Upper lobe of left lung (tissue), 6 donors: ENCODE results near the gene ARRB1. TPM values are rescaled to one million over a fixed set of nuclear protein-coding genes. Genes with fewer than 3 reads are reported as not detected.
A peak's percentile ranks its signal among the peaks of the same experiment; 100 is the strongest.

Source experiments
- ATAC-seq, 2 donors: fragments of 200-7000 bp; cut with Tn5 transposase; one replicate each; pipeline ENCODE4 v1.9.1; 2022; ENCODE audit warnings: mild to moderate bottlenecking in 2 of 2, moderate library complexity in 2 of 2; ENCODE audit not compliant: low FRiP score in 2 of 2
- DNase-seq, 2 donors: peaks; one replicate each; pipeline ENCODE4 v3.0.0-alpha.2; 2019 to 2020
- H3K27ac ChIP-seq, 4 donors: fragments of 200-600 bp; sonication (generic); one replicate each; pipeline ENCODE4 v1.5.1; 2016 to 2019
- H3K27me3 ChIP-seq, 4 donors: fragments of 200-600 bp; sonication (generic); one replicate each; pipeline ENCODE4 v1.5.1; 2017 to 2019
- H3K36me3 ChIP-seq, 4 donors: fragments of 200-600 bp; sonication (generic); one replicate each; pipeline ENCODE4 v1.5.1; 2016 to 2019
- H3K4me1 ChIP-seq, 4 donors: fragments of 200-600 bp; sonication (generic); one replicate each; pipeline ENCODE4 v1.5.1; 2018 to 2019
- H3K4me3 ChIP-seq, 4 donors: fragments of 200-600 bp; sonication (generic); one replicate each; pipeline ENCODE4 v1.5.1; 2017 to 2019; ENCODE audit warnings: mild to moderate bottlenecking in 2 of 4, moderate library complexity in 1 of 4
- H3K9me3 ChIP-seq, 4 donors: fragments of 200-600 bp; sonication (generic); one replicate each; pipeline ENCODE4 v1.5.1; 2018 to 2019
- EP300 ChIP-seq, 4 donors: sonication (generic); formaldehyde crosslinking; IDR thresholded peaks; one replicate each; pipeline ENCODE4 v1.5.1; 2017; ENCODE audit warnings: antibody characterized with exemption in 4 of 4, control low read depth in 2 of 4
- POLR2A ChIP-seq, 4 donors: fragments of 450-650 bp; IDR thresholded peaks; one replicate each; pipeline ENCODE4 v1.5.1; 2016 to 2017; ENCODE audit warnings: antibody characterized with exemption in 4 of 4, mild to moderate bottlenecking in 2 of 4
- POLR2AphosphoS5 ChIP-seq, 2 donors: sonication (generic); formaldehyde crosslinking; IDR thresholded peaks; one replicate each; pipeline ENCODE4 v1.5.1; 2017; ENCODE audit warnings: antibody characterized with exemption in 2 of 2
- WGBS, 2 donors: methylation state at CpG; one replicate each; pipeline ENCODE4 v1.1.5; 2017 to 2018; 5-methylcytosine and 5-hydroxymethylcytosine counted together
- total RNA-seq, 6 donors: library from RNA; depleted of rRNA in 4 of 6; stranded (reverse); fragments of >200 nt in 4 of 6; gene quantifications; one replicate each; pipeline versions ENCODE4 v1.1.0 to v1.2.1, GENCODE V29; 2016 to 2021
- TF ChIP-seq, protein P1 (sequence below), 6 experiments: fragments of 450-650 bp in 4 of 6; fragments of 200-600 bp in 2 of 6; sonication (generic) in 2 of 6; IDR thresholded peaks; one replicate each; pipeline ENCODE4 v1.5.1; 2016 to 2019; ENCODE audit warnings: antibody characterized with exemption in 6 of 6
- donor health status: DM: no; HTN: no; CAD: no; lungs with moderate emphysema.
- donor health status: DM: no; HTN: yes; CAD: no; lungs with severe emphysema.

Gene ARRB1
- total RNA-seq, 6 donors from 2014 or later = 119 to 235 (median 170) TPM

GRCh38 chr11:75341612-75342011, 9.8 kb downstream of the ARRB1 start:
- TF ChIP-seq, protein P1, sequence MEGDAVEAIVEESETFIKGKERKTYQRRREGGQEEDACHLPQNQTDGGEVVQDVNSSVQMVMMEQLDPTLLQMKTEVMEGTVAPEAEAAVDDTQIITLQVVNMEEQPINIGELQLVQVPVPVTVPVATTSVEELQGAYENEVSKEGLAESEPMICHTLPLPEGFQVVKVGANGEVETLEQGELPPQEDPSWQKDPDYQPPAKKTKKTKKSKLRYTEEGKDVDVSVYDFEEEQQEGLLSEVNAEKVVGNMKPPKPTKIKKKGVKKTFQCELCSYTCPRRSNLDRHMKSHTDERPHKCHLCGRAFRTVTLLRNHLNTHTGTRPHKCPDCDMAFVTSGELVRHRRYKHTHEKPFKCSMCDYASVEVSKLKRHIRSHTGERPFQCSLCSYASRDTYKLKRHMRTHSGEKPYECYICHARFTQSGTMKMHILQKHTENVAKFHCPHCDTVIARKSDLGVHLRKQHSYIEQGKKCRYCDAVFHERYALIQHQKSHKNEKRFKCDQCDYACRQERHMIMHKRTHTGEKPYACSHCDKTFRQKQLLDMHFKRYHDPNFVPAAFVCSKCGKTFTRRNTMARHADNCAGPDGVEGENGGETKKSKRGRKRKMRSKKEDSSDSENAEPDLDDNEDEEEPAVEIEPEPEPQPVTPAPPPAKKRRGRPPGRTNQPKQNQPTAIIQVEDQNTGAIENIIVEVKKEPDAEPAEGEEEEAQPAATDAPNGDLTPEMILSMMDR (IDR thresholded peaks at IDR 0.05) = no peak
- TF ChIP-seq POLR2AphosphoS5 (IDR thresholded peaks at IDR 0.05) (no peak), POLR2A (IDR thresholded peaks at IDR 0.05) (no peak), EP300 (IDR thresholded peaks at IDR 0.05) (no peak)
- H3K9me3 ChIP-seq = no peaks in the 10 kb centered on the region
- peaks cover 0 to 5% (median 0%) of the 10 kb centered on the region in 4 donors for H3K36me3 ChIP-seq
- H3K4me1 ChIP-seq = peaks cover 98 to 100% (median 100%) of the 10 kb centered on the region in 4 donors
- peak overlapping the region; percentile 78 to 97 (median 96) for H3K27ac ChIP-seq
- WGBS, 2 donors = 23 to 28% methylated on average over 3 to 5 of the region's 5 CpGs
- peak in 1 of 2 donors; percentile 78 for DNase-seq
- H3K4me3 ChIP-seq = no peak overlapping the region
- peak in 1 of 2 donors; percentile 7 for ATAC-seq
- H3K27me3 ChIP-seq = no peaks in the 10 kb centered on the region

DNA sequence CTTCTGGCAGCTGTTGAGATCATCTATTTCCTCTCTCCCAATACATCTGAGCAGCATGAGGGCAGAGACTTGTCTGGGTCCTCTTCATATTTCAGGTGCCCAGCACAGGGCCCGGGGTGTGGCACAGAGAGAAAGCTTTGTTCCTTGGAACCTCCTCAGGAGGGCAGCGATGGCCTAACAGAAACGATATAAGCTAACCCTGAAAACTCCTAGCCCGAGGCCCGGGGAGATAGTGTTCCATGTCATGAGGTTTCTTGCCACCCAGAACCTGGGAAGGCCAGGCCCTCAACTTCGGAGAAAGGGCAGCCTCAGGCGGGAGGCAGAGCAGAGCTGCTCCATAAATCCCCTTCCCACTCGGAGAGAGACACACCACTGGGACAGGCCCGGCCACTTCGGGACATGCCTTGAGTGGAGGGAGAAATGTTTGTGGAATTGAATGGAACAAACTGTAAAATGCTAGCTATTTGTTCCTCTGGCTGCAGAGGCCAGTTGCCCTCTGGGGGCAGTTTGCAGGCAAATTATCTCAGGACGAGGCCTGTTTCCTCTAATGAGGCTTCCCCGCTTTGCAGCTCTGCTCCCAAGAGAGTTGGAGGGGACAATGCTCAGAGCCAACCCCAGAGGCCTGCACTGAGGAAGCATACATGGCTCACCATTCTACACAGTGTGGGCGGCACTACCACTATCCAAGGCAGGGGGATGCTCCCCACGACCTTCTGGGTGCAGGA, 11.6 kb downstream of the ARRB1 start:
- WGBS, 2 donors = 15% methylated on average over 12 to 14 of the region's 14 CpGs
- H3K27ac ChIP-seq = peak overlapping the region; percentile 78 to 97 (median 96)

GRCh38 chr11:75338516-75339208, 12.8 kb downstream of the ARRB1 start:
- no peaks in the 10 kb centered on the region for H3K27me3 ChIP-seq
- DNase-seq (no peak), ATAC-seq (no peak)
- H3K4me1 ChIP-seq = peaks cover 96 to 100% (median 98%) of the 10 kb centered on the region in 4 donors
- H3K27ac ChIP-seq = peak overlapping the region; percentile 78 to 97 (median 96)
- WGBS, 2 donors = 39 to 49% methylated on average over 6 to 8 of the region's 8 CpGs
- no peaks in the 10 kb centered on the region for H3K36me3 ChIP-seq
- TF ChIP-seq, protein P1 (IDR thresholded peaks at IDR 0.05) = no peak
- no peak for TF ChIP-seq EP300 (IDR thresholded peaks at IDR 0.05)
- TF ChIP-seq POLR2A (IDR thresholded peaks at IDR 0.05) = no peak
- TF ChIP-seq POLR2AphosphoS5 (IDR thresholded peaks at IDR 0.05) = no peak
- H3K4me3 ChIP-seq = no peak overlapping the region
- H3K9me3 ChIP-seq = no peaks in the 10 kb centered on the region

More for the DNA sequence above, 11.6 kb downstream of the ARRB1 start:
- H3K9me3 ChIP-seq = no peaks in the 10 kb centered on the region
- H3K4me3 ChIP-seq = peak overlapping the region in 1 of 4 donors; percentile 8
- TF ChIP-seq EP300 (IDR thresholded peaks at IDR 0.05) = no peak
- TF ChIP-seq POLR2AphosphoS5 (IDR thresholded peaks at IDR 0.05) = no peak
- TF ChIP-seq POLR2A (IDR thresholded peaks at IDR 0.05) = no peak
- TF ChIP-seq, protein P1 (IDR thresholded peaks at IDR 0.05) = peak in 2 of 6 experiments; percentile 7 to 10
- H3K4me1 ChIP-seq = peaks cover 96 to 100% (median 98%) of the 10 kb centered on the region in 4 donors
- no peaks in the 10 kb centered on the region for H3K36me3 ChIP-seq
- no peak for DNase-seq
- no peaks in the 10 kb centered on the region for H3K27me3 ChIP-seq
- ATAC-seq = peak in 1 of 2 donors; percentile 8

DNA sequence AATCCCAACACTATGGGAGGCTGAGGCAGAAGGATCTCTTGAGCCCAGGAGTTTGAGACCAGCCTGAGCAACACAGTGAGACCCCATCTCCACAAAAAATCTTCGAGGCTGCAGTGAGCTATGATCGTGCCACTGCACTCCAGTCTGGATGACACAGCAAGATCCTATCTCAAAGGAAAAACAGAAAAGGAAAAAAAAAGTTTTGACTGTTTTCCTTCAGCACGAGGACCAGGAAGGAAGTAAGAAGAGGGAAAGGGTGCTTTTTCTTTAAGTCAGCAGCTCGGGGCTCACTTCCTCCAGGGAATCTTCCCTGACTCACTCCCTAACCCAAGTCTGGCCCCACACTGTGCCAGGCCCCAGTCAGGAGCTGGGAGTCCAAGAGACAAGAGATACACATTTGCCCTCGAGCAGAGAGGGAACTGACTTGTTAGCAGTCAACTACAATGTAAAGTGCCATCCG, 14.2 kb downstream of the ARRB1 start:
- TF ChIP-seq POLR2A (IDR thresholded peaks at IDR 0.05) = peak in 1 of 4 donors; percentile 58
- peak in 1 of 2 donors; percentile 59 for TF ChIP-seq POLR2AphosphoS5 (IDR thresholded peaks at IDR 0.05)
- TF ChIP-seq, protein P1 (IDR thresholded peaks at IDR 0.05) = no peak
- Histone ChIP-seq H3K9me3 (no peaks in the 10 kb centered on the region), H3K27me3 (no peaks in the 10 kb centered on the region), H3K36me3 (no peaks in the 10 kb centered on the region), H3K4me1 (peaks cover 94 to 100% (median 98%) of the 10 kb centered on the region in 4 donors), H3K4me3 (no peak overlapping the region), H3K27ac (peak overlapping the region; percentile 52 to 97 (median 86))
- WGBS, 2 donors = 15 to 25% methylated on average over 6 of the region's 6 CpGs
- DNase-seq (peak in 1 of 2 donors; percentile 77), ATAC-seq (peak in 1 of 2 donors; percentile 52)
